CD14-positive monocyte (primary cell): Measurements from ENCODE around the gene MAP1LC3A. TPM values are rescaled to one million over a fixed set of nuclear protein-coding genes. Genes with fewer than 3 reads are reported as not detected.

Source experiments
- DNase-seq, 3 donors: peaks; one replicate each; pipeline ENCODE4 v3.0.0-alpha.2; 2011 to 2022
- H2AFZ ChIP-seq: 2 replicates; pipeline ENCODE4 v1.6.0; 2012; ENCODE audit warnings: mild to moderate bottlenecking, low read depth, low read length, inconsistent platforms; ENCODE audit not compliant: insufficient read depth, poor library complexity, severe bottlenecking
- H3K27ac ChIP-seq, 2 donors: 1 replicate in 1 of 2; 2 replicates in 1 of 2; pipeline ENCODE4 v1.5.1; 2012 to 2013; ENCODE audit warnings: low read length in 2 of 2, control low read depth in 1 of 2, inconsistent platforms in 1 of 2, low read depth in 1 of 2, mild to moderate bottlenecking in 1 of 2
- H3K27me3 ChIP-seq, 2 donors: one replicate each; pipeline versions ENCODE4 v1.6.0 to v1.6.1; 2011 to 2013; ENCODE audit warnings: low read length in 2 of 2; ENCODE audit not compliant: control insufficient read depth in 2 of 2, insufficient read depth in 2 of 2
- H3K36me3 ChIP-seq, 2 donors: replicated peaks in 1 of 2; 1 replicate in 1 of 2; 2 replicates in 1 of 2; pipeline versions ENCODE4 v1.5.1 to v1.6.1; 2012 to 2013; ENCODE audit warnings: low read length in 2 of 2, control low read depth in 1 of 2, inconsistent platforms in 1 of 2, mild to moderate bottlenecking in 1 of 2; ENCODE audit not compliant: insufficient read depth in 2 of 2, control insufficient read depth in 1 of 2
- H3K4me1 ChIP-seq, 2 donors: 1 replicate in 1 of 2; 2 replicates in 1 of 2; pipeline versions ENCODE4 v1.5.1 to v1.6.1; 2012 to 2013; ENCODE audit warnings: low read length in 2 of 2, control low read depth in 1 of 2, inconsistent platforms in 1 of 2, mild to moderate bottlenecking in 1 of 2, moderate library complexity in 1 of 2; ENCODE audit not compliant: insufficient read depth in 2 of 2, control insufficient read depth in 1 of 2
- H3K4me2 ChIP-seq: replicated peaks from 2 replicates; pipeline ENCODE3; 2012; ENCODE audit warnings: low read length, moderate library complexity, mild to moderate bottlenecking; ENCODE audit not compliant: poor library complexity, severe bottlenecking; ENCODE audit errors: extremely low read depth
- H3K4me3 ChIP-seq, 3 experiments: fragments of 200-600 bp in 1 of 3; sonication (generic) in 1 of 3; replicated peaks in 1 of 3; 1 replicate in 2 of 3; 2 replicates in 1 of 3; pipeline ENCODE4 v1.5.1; 2011 to 2013; ENCODE audit warnings: low read length in 3 of 3, mild to moderate bottlenecking in 3 of 3, control low read depth in 2 of 3, low read depth in 2 of 3, inconsistent platforms in 1 of 3, moderate library complexity in 1 of 3
- H3K79me2 ChIP-seq: 2 replicates; pipeline ENCODE4 v1.6.0; 2012; ENCODE audit warnings: mild to moderate bottlenecking, control low read depth, inconsistent platforms, low read length, moderate library complexity; ENCODE audit not compliant: insufficient read depth
- H3K9ac ChIP-seq: 2 replicates; pipeline ENCODE4 v1.6.0; 2017; ENCODE audit warnings: low read length, mild to moderate bottlenecking; ENCODE audit not compliant: insufficient read depth, poor library complexity, severe bottlenecking
- H3K9me3 ChIP-seq, 2 donors: replicated peaks in 1 of 2; 1 replicate in 1 of 2; 2 replicates in 1 of 2; pipeline versions ENCODE4 v1.5.1 to v1.6.1; 2012 to 2013; ENCODE audit warnings: low read length in 2 of 2, control low read depth in 1 of 2; ENCODE audit not compliant: control insufficient read depth in 1 of 2, insufficient read depth in 1 of 2
- H4K20me1 ChIP-seq: 2 replicates; pipeline ENCODE4 v1.6.0; 2012; ENCODE audit warnings: mild to moderate bottlenecking, low read length, control low read depth, moderate library complexity; ENCODE audit not compliant: insufficient read depth
- H3K27ac Mint-ChIP-seq, 7 donors: one replicate each; pipeline ENCODE4 v1.8.0; 2020; ENCODE audit warnings: mild to moderate bottlenecking in 7 of 7, mixed read lengths in 7 of 7, moderate library complexity in 6 of 7, inconsistent platforms in 2 of 7
- H3K27me3 Mint-ChIP-seq, 3 donors: one replicate each; pipeline ENCODE4 v1.8.0; 2021 to 2022; ENCODE audit warnings: low read depth in 3 of 3, mild to moderate bottlenecking in 3 of 3, mixed read lengths in 3 of 3, moderate library complexity in 3 of 3, inconsistent platforms in 1 of 3
- H3K36me3 Mint-ChIP-seq, 2 donors: one replicate each; pipeline ENCODE4 v1.8.0; 2020; ENCODE audit warnings: mixed read lengths in 2 of 2, inconsistent platforms in 1 of 2, mild to moderate bottlenecking in 1 of 2
- H3K4me1 Mint-ChIP-seq: one replicate; pipeline ENCODE4 v1.8.0; 2020; ENCODE audit warnings: mild to moderate bottlenecking, mixed read lengths
- H3K4me3 Mint-ChIP-seq, 2 donors: one replicate each; pipeline ENCODE4 v1.8.0; 2020; ENCODE audit warnings: mild to moderate bottlenecking in 2 of 2, mixed read lengths in 2 of 2, moderate library complexity in 1 of 2
- H3K9me3 Mint-ChIP-seq, 7 donors: one replicate each; pipeline ENCODE4 v1.8.0; 2020 to 2022; ENCODE audit warnings: mixed read lengths in 7 of 7, mild to moderate bottlenecking in 6 of 7, moderate library complexity in 6 of 7, inconsistent platforms in 2 of 7
- WGBS: methylation state at CpG from one replicate; pipeline ENCODE4 v1.1.5; 2013; ENCODE audit warnings: missing lambda C conversion rate; ENCODE audit not compliant: insufficient coverage; 5-methylcytosine and 5-hydroxymethylcytosine counted together
- intact Hi-C, 2 donors: fragments of 100-400 bp; cut with micrococcal nuclease; formaldehyde crosslinking; loops; one replicate each; pipeline versions ENCODE4 v1.15.0 to v1.15.1; 2023
- polyA plus RNA-seq, 3 donors: library from polyadenylated mRNA; depleted of rRNA in 1 of 3; unstranded in 2 of 3; stranded (reverse) in 1 of 3; fragments of 300-500 nt in 2 of 3; fragments of >200 nt in 1 of 3; fragmentation: Illumina TruSeq in 2 of 3; gene quantifications; 1 replicate in 2 of 3; 2 replicates in 1 of 3; pipeline ENCODE4 v1.2.3, GENCODE V29; 2012 to 2021
- TF ChIP-seq, protein P1 (sequence below): fragments of 200-600 bp; IDR thresholded peaks from one replicate; pipeline ENCODE4 v1.8.0; 2022; ENCODE audit warnings: antibody characterized with exemption, mild to moderate bottlenecking

Gene MAP1LC3A
- polyA plus RNA-seq, 3 donors, result 2.5 to 7.7 (median 2.6) TPM

DNA sequence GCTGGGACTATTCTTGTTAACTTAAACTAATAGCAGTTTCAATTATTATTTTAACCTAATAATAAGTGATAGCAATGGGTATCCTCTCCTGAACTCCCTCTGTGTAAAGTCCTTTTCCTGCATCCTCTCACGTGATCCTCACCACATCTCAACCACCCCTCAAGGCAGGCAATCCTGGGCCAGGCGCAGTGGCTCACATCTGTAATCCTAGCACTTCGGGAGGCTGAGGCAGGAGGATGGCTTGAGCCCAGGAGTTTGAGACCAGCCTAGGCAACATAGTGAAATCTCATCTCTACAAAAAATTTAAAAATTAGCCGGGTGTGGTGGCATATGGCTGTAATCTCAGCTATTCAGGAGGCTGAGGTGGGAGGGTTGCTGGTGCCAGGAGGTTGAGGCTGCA lies 23.7 kb downstream of the MAP1LC3A start:
- H3K27me3 ChIP-seq, result no peaks in the 10 kb centered on the region
- intact Hi-C loops, result no loop called here
- Mint-ChIP-seq H3K27me3 (peaks cover 0 to 2% (median 0%) of the 10 kb centered on the region in 3 donors), H3K4me3 (no peak overlapping the region), H3K9me3 (no peaks in the 10 kb centered on the region), H3K27ac (peak overlapping the region in 1 of 7 donors; percentile 22), H3K4me1 (peaks cover 17% of the 10 kb centered on the region), H3K36me3 (peaks cover 20 to 28% of the 10 kb centered on the region in 2 donors)
- no peak for DNase-seq
- no peaks in the 10 kb centered on the region for H3K79me2 ChIP-seq
- no peaks in the 10 kb centered on the region for H3K9me3 ChIP-seq
- peaks cover 11 to 50% of the 10 kb centered on the region in 2 donors for H3K36me3 ChIP-seq
- no peak overlapping the region for H3K9ac ChIP-seq
- no peak overlapping the region for H3K4me3 ChIP-seq
- H4K20me1 ChIP-seq, result no peaks in the 10 kb centered on the region
- no peak overlapping the region for H3K27ac ChIP-seq
- WGBS, result no CpG with 5 or more reads among the region's 4 CpGs
- TF ChIP-seq, protein P1, sequence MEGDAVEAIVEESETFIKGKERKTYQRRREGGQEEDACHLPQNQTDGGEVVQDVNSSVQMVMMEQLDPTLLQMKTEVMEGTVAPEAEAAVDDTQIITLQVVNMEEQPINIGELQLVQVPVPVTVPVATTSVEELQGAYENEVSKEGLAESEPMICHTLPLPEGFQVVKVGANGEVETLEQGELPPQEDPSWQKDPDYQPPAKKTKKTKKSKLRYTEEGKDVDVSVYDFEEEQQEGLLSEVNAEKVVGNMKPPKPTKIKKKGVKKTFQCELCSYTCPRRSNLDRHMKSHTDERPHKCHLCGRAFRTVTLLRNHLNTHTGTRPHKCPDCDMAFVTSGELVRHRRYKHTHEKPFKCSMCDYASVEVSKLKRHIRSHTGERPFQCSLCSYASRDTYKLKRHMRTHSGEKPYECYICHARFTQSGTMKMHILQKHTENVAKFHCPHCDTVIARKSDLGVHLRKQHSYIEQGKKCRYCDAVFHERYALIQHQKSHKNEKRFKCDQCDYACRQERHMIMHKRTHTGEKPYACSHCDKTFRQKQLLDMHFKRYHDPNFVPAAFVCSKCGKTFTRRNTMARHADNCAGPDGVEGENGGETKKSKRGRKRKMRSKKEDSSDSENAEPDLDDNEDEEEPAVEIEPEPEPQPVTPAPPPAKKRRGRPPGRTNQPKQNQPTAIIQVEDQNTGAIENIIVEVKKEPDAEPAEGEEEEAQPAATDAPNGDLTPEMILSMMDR, result no peak
- no peak overlapping the region for H3K4me2 ChIP-seq
- H2AFZ ChIP-seq, result no peak overlapping the region
- H3K4me1 ChIP-seq, result peaks cover 10 to 12% of the 10 kb centered on the region in 2 donors

DNA sequence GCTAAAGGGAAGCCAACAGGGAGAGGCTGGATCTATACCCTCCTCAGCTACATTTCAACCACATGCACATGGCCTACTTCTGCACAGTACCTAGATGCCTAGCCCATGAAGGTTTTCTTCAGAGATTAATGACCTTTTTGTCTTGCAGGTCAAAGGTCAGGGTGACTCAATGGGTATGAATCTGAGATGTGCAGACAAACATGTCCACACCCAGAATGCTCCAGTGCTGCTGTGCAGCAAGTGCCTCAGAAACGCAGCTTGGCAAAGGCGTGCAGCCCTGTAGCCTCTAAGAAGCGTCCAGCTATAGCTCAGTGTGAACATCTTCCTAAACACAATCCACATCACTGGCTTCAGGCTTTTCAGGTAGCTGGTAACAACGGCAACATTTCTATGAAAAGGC lies 24.4 kb downstream of the MAP1LC3A start:
- 89% methylated on average over 3 of the region's 4 CpGs for WGBS
- Histone ChIP-seq H2AFZ (no peak overlapping the region), H3K36me3 (peaks cover 11 to 57% of the 10 kb centered on the region in 2 donors), H3K27me3 (no peaks in the 10 kb centered on the region), H3K9me3 (no peaks in the 10 kb centered on the region), H3K4me2 (no peak overlapping the region), H3K79me2 (no peaks in the 10 kb centered on the region), H3K9ac (no peak overlapping the region), H3K4me1 (peaks cover 10 to 12% of the 10 kb centered on the region in 2 donors), H4K20me1 (no peaks in the 10 kb centered on the region), H3K27ac (no peak overlapping the region), H3K4me3 (no peak overlapping the region)
- H3K4me1 Mint-ChIP-seq, result peaks cover 16% of the 10 kb centered on the region
- H3K36me3 Mint-ChIP-seq, result peaks cover 25 to 33% of the 10 kb centered on the region in 2 donors
- H3K27ac Mint-ChIP-seq, result peak overlapping the region in 1 of 7 donors; percentile 62
- TF ChIP-seq, protein P1, result no peak
- H3K27me3 Mint-ChIP-seq, result peaks cover 0 to 2% (median 0%) of the 10 kb centered on the region in 3 donors
- intact Hi-C loops, result no loop called here
- no peaks in the 10 kb centered on the region for H3K9me3 Mint-ChIP-seq
- H3K4me3 Mint-ChIP-seq, result no peak overlapping the region
- DNase-seq, result no peak
